ENCODE measurements around the gene SH3BGR. TPM values are rescaled to one million over a fixed set of nuclear protein-coding genes. Genes with fewer than 3 reads are reported as not detected.

SH3BGR gene
- total and polyA plus RNA-seq, 2 donors (not counting 3 experiments of a cell fraction or from before 2014, with no cell fraction given) = 1.1 TPM; not detected in 1

DNA sequence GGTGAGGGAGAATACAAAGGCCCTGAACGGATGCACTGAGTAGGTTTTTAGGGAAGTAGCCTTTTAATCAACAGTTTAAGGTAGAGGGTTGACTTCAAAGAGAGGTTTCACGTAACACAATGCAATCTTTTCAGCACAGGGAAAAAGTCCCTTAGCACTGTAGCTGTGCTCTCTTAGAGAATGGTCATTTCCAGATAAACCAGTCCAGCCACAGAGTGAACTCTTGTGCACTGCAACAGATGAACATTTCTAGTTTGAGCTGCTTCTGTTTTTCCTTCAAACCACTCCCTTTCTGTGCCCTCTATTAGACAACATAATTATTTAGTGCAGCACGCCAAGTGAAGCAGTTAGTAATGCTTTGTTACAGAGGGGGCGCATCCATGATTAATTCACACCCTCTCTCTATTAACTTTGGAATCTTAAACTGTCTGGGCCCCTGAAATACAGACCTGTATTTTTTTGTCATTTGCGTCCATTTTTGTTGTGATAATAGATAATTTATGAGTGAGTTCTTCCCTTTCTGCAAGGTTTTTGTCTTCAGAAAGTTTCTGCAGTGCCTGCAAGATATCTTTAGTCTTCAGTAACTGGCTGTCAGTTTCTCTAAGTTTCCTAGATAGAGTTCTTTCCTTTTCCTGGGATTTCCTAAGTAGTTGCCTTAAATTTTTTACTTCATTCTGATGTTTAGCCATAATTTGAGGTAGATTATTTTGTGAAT lies 29.1 kb upstream of the SH3BGR start:
- POLR2A ChIA-PET = interaction anchor here (0.6 kb wide), 1 partner anchor 18 kb away, joined by 5 read pairs; no protein-coding TSS in a partner anchor
- dilution Hi-C loops (cut with MboI; ENCODE audit: extremely low pct_ligation_motif_present, low sequenced_read_pairs) = no loop called here

More for the DNA sequence above, 29.1 kb upstream of the SH3BGR start:
- Histone ChIP-seq H3K36me3 (ENCODE audit: control insufficient read depth in 2 of 2, extremely low read depth in 1 of 2, insufficient read depth in 2 of 2, low read length in 2 of 2) (no peaks in the 10 kb centered on the region), H4K20me1 (replicated peaks; ENCODE audit: control insufficient read depth, extremely low read depth, insufficient read depth, low read length) (no peaks in the 10 kb centered on the region), H2AFZ (ENCODE audit: low read depth, low read length) (no peak overlapping the region), H3K4me3 (replicated peaks in 1 of 3; ENCODE audit: insufficient read depth in 1 of 3, low read depth in 1 of 3, low read length in 3 of 3) (no peak overlapping the region), H3K9me1 (replicated peaks; ENCODE audit: control insufficient read depth, extremely low read depth, insufficient read depth, low read length) (no peaks in the 10 kb centered on the region), H3K27ac (ENCODE audit: insufficient read depth, low read depth, low read length) (no peak overlapping the region), H3K4me1 (ENCODE audit: control insufficient read depth, extremely low read depth, insufficient read depth, low read length) (no peaks in the 10 kb centered on the region), H3K27me3 (ENCODE audit: control insufficient read depth in 2 of 2, insufficient read depth in 2 of 2, low read length in 2 of 2) (no peaks in the 10 kb centered on the region), H3K79me2 (ENCODE audit: control insufficient read depth, insufficient read depth, low read length) (no peaks in the 10 kb centered on the region), H3K4me2 (ENCODE audit: insufficient read depth, low read length) (no peak overlapping the region), H3K9me3 (replicated peaks; ENCODE audit: control insufficient read depth, insufficient read depth, low read length) (no peaks in the 10 kb centered on the region), H3K9ac (replicated peaks; ENCODE audit: extremely low read depth, insufficient read depth, low read length) (no peak overlapping the region)
- TF ChIP-seq POLR2AphosphoS5 (IDR thresholded peaks at IDR 0.05; ENCODE audit: insufficient read depth, low read depth, low read length) = no peak
- TF ChIP-seq POLR2A (IDR thresholded peaks at IDR 0.05; ENCODE audit: low read depth, low read length) = no peak
- TF ChIP-seq, protein P1, sequence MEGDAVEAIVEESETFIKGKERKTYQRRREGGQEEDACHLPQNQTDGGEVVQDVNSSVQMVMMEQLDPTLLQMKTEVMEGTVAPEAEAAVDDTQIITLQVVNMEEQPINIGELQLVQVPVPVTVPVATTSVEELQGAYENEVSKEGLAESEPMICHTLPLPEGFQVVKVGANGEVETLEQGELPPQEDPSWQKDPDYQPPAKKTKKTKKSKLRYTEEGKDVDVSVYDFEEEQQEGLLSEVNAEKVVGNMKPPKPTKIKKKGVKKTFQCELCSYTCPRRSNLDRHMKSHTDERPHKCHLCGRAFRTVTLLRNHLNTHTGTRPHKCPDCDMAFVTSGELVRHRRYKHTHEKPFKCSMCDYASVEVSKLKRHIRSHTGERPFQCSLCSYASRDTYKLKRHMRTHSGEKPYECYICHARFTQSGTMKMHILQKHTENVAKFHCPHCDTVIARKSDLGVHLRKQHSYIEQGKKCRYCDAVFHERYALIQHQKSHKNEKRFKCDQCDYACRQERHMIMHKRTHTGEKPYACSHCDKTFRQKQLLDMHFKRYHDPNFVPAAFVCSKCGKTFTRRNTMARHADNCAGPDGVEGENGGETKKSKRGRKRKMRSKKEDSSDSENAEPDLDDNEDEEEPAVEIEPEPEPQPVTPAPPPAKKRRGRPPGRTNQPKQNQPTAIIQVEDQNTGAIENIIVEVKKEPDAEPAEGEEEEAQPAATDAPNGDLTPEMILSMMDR (IDR thresholded peaks at IDR 0.05; ENCODE audit: extremely low read depth in 1 of 2, insufficient read depth in 1 of 2, low read depth in 1 of 2, low read length in 2 of 2) = no peak
- TF ChIP-seq, protein P2, sequence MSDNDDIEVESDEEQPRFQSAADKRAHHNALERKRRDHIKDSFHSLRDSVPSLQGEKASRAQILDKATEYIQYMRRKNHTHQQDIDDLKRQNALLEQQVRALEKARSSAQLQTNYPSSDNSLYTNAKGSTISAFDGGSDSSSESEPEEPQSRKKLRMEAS (IDR thresholded peaks at IDR 0.05; ENCODE audit: insufficient read depth, insufficient read length) = no peak
- no peak for TF ChIP-seq JUN (IDR thresholded peaks at IDR 0.05; ENCODE audit: borderline replicate concordance, insufficient read depth, insufficient read length, low read depth)
- no peak for TF ChIP-seq GATA2 (IDR thresholded peaks at IDR 0.05; ENCODE audit: insufficient read depth, insufficient read length, low read depth, low read length)
- TF ChIP-seq MYC (IDR thresholded peaks at IDR 0.05; ENCODE audit: low read depth, low read length) = no peak
- TF ChIP-seq FOS (IDR thresholded peaks at IDR 0.05; ENCODE audit: borderline replicate concordance, insufficient read depth, low read length) = no peak
- TF ChIP-seq EZH2 (IDR thresholded peaks at IDR 0.05; ENCODE audit: borderline replicate concordance, low read depth, low read length, severe bottlenecking) = no peak
- DNase-seq (ENCODE audit: low read depth, low spot score) (no peak), FAIRE-seq (no peak)
- no TSS peak for BruUV-seq (replicated peaks)
- intact Hi-C loops (cut with micrococcal nuclease) = no loop called here
- CTCF ChIA-PET = interaction anchor here (1.0 to 1.8 kb wide), 3 partner anchors 8 to 35 kb away, joined by 3 to 5 read pairs (median 3); no protein-coding TSS in a partner anchor

Data from endothelial cell of umbilical vein (primary cell).